Effector memory CD8-positive, alpha-beta T cell (primary cell): ENCODE results near the gene BCAM.

Experiments used
- ATAC-seq: fragments of 150-1000 bp; cut with Tn5 transposase; replicated peaks from 2 replicates; pipeline ENCODE4 v1.10.0; 2021; ENCODE audit warnings: mild to moderate bottlenecking, moderate library complexity
- DNase-seq, 3 experiments: peaks; one replicate each; pipeline ENCODE4 v3.0.0; 2021
- H3K27ac Mint-ChIP-seq, 2 donors: one replicate each; pipeline ENCODE4 v1.8.0; 2022; ENCODE audit warnings: mild to moderate bottlenecking in 2 of 2, mixed read lengths in 2 of 2, moderate library complexity in 2 of 2
- H3K27me3 Mint-ChIP-seq, 2 donors: one replicate each; pipeline ENCODE4 v1.8.0; 2022; ENCODE audit warnings: mixed read lengths in 2 of 2
- H3K36me3 Mint-ChIP-seq: one replicate; pipeline ENCODE4 v1.8.0; 2022; ENCODE audit warnings: mild to moderate bottlenecking, moderate library complexity, mixed read lengths; ENCODE audit not compliant: insufficient read depth
- H3K4me1 Mint-ChIP-seq, 2 donors: one replicate each; pipeline ENCODE4 v1.8.0; 2022; ENCODE audit warnings: low read depth in 2 of 2, mixed read lengths in 2 of 2
- H3K4me3 Mint-ChIP-seq, 2 donors: one replicate each; pipeline ENCODE4 v1.8.0; 2022; ENCODE audit warnings: mild to moderate bottlenecking in 2 of 2, mixed read lengths in 2 of 2, moderate library complexity in 2 of 2
- H3K9me3 Mint-ChIP-seq, 2 donors: one replicate each; pipeline ENCODE4 v1.8.0; 2022; ENCODE audit warnings: mixed read lengths in 2 of 2

The BCAM gene

GRCh38 chr19:44839276-44839675, 30.4 kb downstream of the BCAM start:
- no peaks in the 10 kb centered on the region for H3K36me3 Mint-ChIP-seq
- no peak for DNase-seq
- peaks cover 0 to 4% of the 10 kb centered on the region in 2 donors for H3K4me1 Mint-ChIP-seq
- H3K9me3 Mint-ChIP-seq = no peaks in the 10 kb centered on the region
- peaks cover 11 to 28% of the 10 kb centered on the region in 2 donors for H3K27me3 Mint-ChIP-seq
- no peak overlapping the region for H3K4me3 Mint-ChIP-seq
- no peak overlapping the region for H3K27ac Mint-ChIP-seq
- no peak for ATAC-seq

DNA sequence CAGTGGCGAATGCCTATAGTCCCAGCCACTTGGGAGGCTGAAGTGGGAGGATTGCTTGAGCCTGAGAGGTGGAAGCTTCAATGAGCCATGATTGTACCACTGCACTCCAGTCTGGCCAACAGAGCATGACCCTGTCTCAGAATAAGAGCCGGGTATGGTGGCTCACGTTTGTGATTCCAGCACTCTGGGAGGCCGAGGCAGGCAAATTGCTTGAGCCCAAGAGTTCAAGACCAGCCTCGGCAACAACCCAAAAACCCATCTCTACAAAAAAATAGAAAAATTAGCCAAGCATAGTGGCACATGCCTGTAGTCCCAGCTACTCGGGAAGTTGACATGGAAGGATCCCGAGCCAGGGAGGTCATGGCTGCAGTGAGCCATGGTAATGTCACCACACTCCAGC, 31.9 kb downstream of the BCAM start:
- ATAC-seq = no peak
- no peak overlapping the region for H3K27ac Mint-ChIP-seq
- H3K9me3 Mint-ChIP-seq = no peaks in the 10 kb centered on the region
- no peak for DNase-seq
- no peak overlapping the region for H3K4me3 Mint-ChIP-seq
- H3K27me3 Mint-ChIP-seq = peaks cover 13 to 28% of the 10 kb centered on the region in 2 donors
- peaks cover 11 to 14% of the 10 kb centered on the region in 2 donors for H3K4me1 Mint-ChIP-seq
- peaks cover 6% of the 10 kb centered on the region for H3K36me3 Mint-ChIP-seq

- no peak for DNase-seq
Measured at GRCh38 chr19:44841231-44841630, 32.3 kb downstream of the BCAM start.

GRCh38 chr19:44845286-44845611, 36.3 kb downstream of the BCAM start:
- Mint-ChIP-seq H3K36me3 (peaks cover 15% of the 10 kb centered on the region), H3K4me3 (peak overlapping the region; percentile 85 to 90), H3K9me3 (no peaks in the 10 kb centered on the region), H3K4me1 (peaks cover 20 to 21% of the 10 kb centered on the region in 2 donors), H3K27me3 (peaks cover 10 to 34% of the 10 kb centered on the region in 2 donors), H3K27ac (peak overlapping the region; percentile 6 to 80)
- DNase-seq = no peak
- no peak for ATAC-seq

More at GRCh38 chr19:44841231-44841630, 32.3 kb downstream of the BCAM start:
- peak overlapping the region in 1 of 2 donors; percentile 36 for H3K4me3 Mint-ChIP-seq
- ATAC-seq = no peak
- H3K27ac Mint-ChIP-seq = no peak overlapping the region
- peaks cover 11 to 14% of the 10 kb centered on the region in 2 donors for H3K4me1 Mint-ChIP-seq
- peaks cover 11 to 26% of the 10 kb centered on the region in 2 donors for H3K27me3 Mint-ChIP-seq
- no peaks in the 10 kb centered on the region for H3K9me3 Mint-ChIP-seq
- peaks cover 9% of the 10 kb centered on the region for H3K36me3 Mint-ChIP-seq

DNA sequence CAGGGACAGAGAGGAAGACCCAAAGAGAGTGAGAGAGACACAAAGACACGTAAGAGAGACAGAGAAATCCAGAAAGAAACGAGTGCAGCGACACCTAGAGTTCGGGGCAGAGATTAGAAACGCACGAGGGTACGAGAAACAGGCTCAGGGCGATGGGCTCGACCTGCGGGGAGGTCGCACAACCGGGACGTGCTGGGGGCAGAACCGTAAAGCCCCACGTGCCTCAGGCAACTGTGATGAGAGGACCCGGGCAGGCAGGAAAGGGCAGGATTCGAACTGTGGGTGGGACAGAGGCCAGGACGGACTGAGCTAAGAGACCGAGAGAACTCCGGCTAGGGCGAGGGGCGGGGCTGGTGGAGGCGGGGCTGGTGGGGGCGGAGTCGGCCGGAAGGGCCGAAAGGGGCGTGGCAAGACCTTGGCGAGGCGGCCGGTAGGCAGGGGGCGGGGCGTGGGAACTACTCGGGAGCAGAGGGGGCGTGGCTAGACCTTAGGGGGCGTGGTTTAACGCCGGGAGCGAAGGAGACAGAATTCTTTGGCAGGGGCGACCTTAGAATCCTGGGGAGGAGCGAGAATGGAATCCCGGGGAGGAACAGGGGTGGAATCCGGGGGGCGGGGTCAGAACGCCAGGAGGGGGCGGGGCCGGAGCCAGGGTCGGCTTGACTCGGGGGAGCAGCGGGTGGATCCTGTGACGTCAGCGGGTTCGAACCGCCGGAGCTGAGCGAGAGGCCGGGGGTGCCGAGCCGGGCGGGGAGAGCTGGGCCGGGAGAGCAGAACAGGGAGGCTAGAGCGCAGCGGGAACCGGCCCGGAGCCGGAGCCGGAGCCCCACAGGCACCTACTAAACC, 36.9 kb downstream of the BCAM start, which contains the start of gene NECTIN2:
Gene NECTIN2, plus strand, starts transcription at position 686 of the 843 bp plus-strand sequence. CDS start 229 bp downstream, outside the sequence.
- Mint-ChIP-seq H3K36me3 (peaks cover 15% of the 10 kb centered on the region), H3K27ac (peak within 1 kb of the TSS; percentile 74 to 82), H3K4me1 (peaks cover 20 to 21% of the 10 kb centered on the region in 2 donors), H3K9me3 (no peaks in the 10 kb centered on the region), H3K4me3 (peak within 1 kb of the TSS; percentile 85 to 90), H3K27me3 (peaks cover 10 to 34% of the 10 kb centered on the region in 2 donors)
- DNase-seq (peak; percentile 56 to 62 (median 61)), ATAC-seq (peak; percentile 67)

DNA sequence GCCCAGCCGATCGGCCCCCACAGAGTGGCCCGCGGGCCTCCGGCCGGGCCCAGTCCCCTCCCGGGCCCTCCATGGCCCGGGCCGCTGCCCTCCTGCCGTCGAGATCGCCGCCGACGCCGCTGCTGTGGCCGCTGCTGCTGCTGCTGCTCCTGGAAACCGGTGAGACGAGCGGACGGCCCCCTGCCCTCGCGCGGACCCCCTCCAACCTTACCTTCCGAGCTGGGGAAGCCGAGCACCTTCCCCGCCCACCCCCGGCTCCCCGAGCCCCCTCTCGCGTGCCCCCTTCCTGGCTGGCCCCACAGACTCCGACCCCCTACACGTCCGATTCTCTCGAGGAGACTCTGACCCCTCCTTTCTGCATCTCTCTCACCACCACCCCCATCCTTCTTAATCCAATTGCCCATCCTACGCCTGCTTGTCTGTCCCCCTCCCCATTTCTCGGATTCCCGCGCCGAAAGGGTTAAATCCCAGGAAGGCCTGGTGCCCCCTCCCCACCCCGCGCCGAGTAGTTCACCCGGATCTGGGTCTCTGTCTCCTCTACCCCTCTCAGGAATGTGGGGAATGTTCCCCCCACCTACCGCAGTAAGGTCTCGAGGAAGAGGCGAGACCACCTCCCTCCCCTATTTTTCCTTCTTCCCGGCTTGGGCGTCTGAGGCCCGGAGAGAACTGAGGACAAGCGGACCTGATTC, 37.7 kb downstream of the BCAM start:
- Mint-ChIP-seq H3K27me3 (peaks cover 14 to 38% of the 10 kb centered on the region in 2 donors), H3K4me3 (peak overlapping the region; percentile 85 to 90), H3K9me3 (no peaks in the 10 kb centered on the region), H3K27ac (peak overlapping the region; percentile 74 to 82), H3K36me3 (peaks cover 15% of the 10 kb centered on the region), H3K4me1 (peaks cover 17 to 20% of the 10 kb centered on the region in 2 donors)
- DNase-seq (no peak), ATAC-seq (no peak)

DNA sequence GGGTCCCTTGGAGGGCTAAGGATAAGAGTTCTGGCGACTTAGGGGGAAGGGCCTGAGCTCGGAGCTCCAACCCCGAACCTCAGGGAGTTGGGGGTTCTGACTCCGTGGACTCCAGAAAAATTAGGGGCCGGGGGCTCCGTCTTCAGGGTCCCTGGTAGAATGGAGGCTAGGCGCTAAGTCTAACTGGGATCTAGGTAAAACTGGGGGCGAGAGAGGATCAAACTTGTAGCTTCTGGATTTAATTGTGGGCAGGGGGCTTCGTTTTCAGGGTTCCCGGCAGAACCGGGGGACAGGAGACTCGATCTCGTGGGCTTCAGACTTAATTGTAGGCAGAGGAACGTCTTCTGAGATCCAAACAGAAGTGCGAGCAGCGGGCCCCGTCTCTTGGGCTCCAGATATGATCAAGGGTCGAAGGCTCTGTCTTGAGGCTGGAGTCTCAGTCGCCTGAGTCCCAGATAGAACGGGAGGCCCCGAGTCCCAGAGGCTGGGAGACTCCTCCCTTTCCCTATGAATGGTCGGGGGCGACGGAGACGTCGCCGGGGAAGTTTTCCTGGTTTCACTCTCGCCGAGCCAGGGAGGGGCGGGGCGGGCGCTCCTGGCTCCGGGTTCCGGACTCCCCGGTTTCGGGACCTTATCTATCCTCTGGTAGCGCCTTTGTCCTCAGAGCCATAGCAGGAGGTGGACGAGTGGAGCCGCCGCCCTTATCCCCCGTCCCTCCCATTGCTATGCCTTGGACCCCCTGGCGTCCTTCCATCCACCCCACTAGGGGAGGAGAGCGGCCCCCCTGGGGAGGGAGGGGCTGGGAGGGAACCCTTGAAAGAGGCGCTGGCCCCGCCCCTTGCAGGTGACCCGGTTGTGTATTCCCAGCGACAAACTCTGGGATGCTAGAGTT, 38.5 kb downstream of the BCAM start:
- no peak for DNase-seq
- no peak for ATAC-seq
- Mint-ChIP-seq H3K4me3 (peak overlapping the region; percentile 85 to 90), H3K9me3 (no peaks in the 10 kb centered on the region), H3K27ac (peak overlapping the region; percentile 74 to 82), H3K4me1 (peaks cover 17 to 20% of the 10 kb centered on the region in 2 donors), H3K27me3 (peaks cover 16 to 46% of the 10 kb centered on the region in 2 donors), H3K36me3 (peaks cover 15% of the 10 kb centered on the region)

DNA sequence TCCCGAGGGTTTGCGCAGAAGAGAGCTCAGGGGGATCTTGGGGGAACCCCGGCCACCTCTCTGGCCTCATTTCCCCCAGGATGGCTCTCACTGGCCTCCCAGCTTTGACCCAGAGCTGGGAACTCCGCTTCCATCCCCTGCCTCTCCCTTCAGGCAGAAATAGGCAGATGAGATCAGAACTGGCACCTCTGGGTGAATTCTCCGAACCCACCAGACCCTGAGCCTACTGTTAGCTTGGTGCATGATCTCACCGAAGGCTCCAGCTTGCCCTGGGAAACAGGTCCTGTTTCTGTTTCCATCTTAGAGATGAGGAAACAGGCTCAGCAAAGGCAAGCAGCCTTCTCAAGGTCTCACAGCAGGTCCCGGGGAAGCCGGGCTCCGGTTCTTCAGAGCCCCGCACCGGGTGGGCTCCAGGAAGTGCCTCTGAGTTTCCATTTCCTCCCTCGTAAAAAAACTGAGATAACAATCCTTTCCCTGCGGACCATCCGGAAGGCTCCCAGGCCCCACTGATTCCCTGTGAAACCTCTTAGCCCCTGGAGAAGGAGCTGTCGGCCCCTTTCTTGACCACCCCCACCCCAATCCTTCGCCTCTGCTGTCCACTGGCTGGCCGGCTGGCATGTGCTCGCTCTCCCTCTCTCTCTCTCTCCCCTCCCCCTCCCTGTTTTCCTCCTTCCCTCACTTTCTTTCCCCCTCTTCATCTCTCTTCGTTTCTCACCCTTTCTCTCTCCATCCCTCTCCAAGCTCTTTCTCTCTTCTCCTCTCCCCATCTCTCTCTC, 39.3 kb downstream of the BCAM start:
- no peaks in the 10 kb centered on the region for H3K9me3 Mint-ChIP-seq
- H3K27me3 Mint-ChIP-seq = peaks cover 16 to 50% of the 10 kb centered on the region in 2 donors
- H3K4me3 Mint-ChIP-seq = peak overlapping the region; percentile 85 to 90
- peaks cover 15% of the 10 kb centered on the region for H3K36me3 Mint-ChIP-seq
- ATAC-seq (no peak), DNase-seq (no peak)
- H3K4me1 Mint-ChIP-seq = peaks cover 17 to 20% of the 10 kb centered on the region in 2 donors
- H3K27ac Mint-ChIP-seq = no peak overlapping the region

DNA sequence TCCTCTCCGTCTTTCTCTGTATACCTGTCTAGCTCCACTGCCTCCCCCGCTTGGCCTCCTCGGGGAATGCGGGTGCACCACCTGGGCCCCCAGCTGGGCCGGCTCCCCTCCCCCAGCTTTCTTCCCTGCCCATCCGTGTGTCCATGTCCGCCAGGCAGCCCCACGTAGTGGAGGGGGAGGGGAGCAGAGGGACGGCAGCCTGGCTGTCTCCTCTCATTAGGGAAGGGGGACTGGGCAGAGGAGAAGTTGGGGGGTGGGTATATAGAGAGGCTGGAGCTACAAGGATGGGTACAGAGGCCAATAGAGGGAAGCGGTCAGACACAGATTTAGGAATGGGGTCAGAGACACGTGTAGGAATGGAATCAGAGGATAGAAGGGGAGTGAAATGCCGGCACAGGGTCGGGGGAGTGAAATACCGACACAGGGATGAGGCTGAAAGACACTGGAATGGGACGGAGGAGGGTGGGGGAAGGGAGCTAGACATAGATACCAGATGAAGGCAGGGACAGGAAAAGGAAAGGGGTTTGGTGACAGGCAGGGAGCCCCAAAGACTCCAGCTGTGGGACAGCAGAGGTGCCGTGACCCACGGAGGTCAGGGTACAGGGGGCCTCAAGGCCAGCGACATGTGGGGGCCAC, 40.0 kb downstream of the BCAM start:
- peak overlapping the region; percentile 7 to 90 for H3K4me3 Mint-ChIP-seq
- no peak for DNase-seq
- ATAC-seq = no peak
- H3K4me1 Mint-ChIP-seq = peaks cover 17 to 20% of the 10 kb centered on the region in 2 donors
- peaks cover 16 to 50% of the 10 kb centered on the region in 2 donors for H3K27me3 Mint-ChIP-seq
- peaks cover 15% of the 10 kb centered on the region for H3K36me3 Mint-ChIP-seq
- peak overlapping the region in 1 of 2 donors; percentile 12 for H3K27ac Mint-ChIP-seq
- no peaks in the 10 kb centered on the region for H3K9me3 Mint-ChIP-seq

DNA sequence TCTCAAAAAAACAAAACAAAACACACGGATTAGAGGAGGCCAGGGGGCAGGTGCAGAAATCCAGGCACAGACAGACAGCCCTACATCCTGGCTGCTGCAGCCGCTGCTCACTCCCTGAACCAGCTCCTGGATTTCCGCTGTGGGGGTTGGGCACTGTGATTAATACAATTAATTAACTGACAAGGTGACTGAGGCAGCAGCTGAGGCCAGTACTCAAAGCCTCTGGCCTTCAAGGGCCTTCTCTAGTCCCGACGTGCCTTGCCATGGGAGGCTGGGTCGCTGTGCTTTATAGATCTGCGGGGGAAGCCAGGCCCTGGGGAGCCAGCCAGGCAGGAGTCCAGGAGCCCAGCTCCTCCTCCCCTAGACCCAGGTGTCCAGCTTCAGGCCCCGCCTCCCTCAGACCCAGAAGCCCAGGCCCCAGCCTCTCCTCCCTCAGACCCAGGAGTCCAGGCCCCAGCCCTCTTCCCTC, 41.8 kb downstream of the BCAM start:
- H3K4me3 Mint-ChIP-seq = no peak overlapping the region
- peaks cover 9 to 40% of the 10 kb centered on the region in 2 donors for H3K27me3 Mint-ChIP-seq
- DNase-seq (no peak), ATAC-seq (no peak)
- H3K4me1 Mint-ChIP-seq = peaks cover 8 to 10% of the 10 kb centered on the region in 2 donors
- H3K9me3 Mint-ChIP-seq = no peaks in the 10 kb centered on the region
- H3K36me3 Mint-ChIP-seq = peaks cover 11% of the 10 kb centered on the region
- no peak overlapping the region for H3K27ac Mint-ChIP-seq

DNA sequence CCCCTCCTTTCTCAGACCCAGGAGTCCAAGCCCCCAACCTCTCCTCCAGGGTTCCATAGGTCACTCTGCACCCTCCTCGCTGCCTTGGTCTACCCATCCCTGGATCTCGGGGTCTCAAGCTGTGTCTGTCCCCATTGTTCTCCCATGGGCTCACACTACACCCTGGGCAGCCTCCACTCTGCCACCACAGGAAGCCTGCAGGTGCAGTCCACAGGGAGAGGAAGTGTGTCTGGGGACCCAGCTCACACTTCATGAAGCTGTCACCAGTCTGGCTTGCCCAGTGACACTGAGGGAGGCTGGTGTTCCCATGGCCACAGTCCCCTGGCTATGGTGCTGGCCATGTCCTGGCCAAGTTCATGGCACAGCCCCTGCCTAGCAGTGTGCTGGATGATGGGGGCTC, 42.5 kb downstream of the BCAM start:
- peaks cover 13 to 38% of the 10 kb centered on the region in 2 donors for H3K27me3 Mint-ChIP-seq
- ATAC-seq = no peak
- peaks cover 7% of the 10 kb centered on the region for H3K36me3 Mint-ChIP-seq
- no peak overlapping the region for H3K4me3 Mint-ChIP-seq
- no peak for DNase-seq
- H3K9me3 Mint-ChIP-seq = no peaks in the 10 kb centered on the region
- peaks cover 8 to 9% of the 10 kb centered on the region in 2 donors for H3K4me1 Mint-ChIP-seq
- no peak overlapping the region for H3K27ac Mint-ChIP-seq

- no peak for ATAC-seq
- no peak for DNase-seq
- no peaks in the 10 kb centered on the region for H3K4me1 Mint-ChIP-seq
- H3K36me3 Mint-ChIP-seq = no peaks in the 10 kb centered on the region
- no peaks in the 10 kb centered on the region for H3K9me3 Mint-ChIP-seq
- no peak overlapping the region for H3K27ac Mint-ChIP-seq
- H3K27me3 Mint-ChIP-seq = peaks cover 16 to 21% of the 10 kb centered on the region in 2 donors
- H3K4me3 Mint-ChIP-seq = no peak overlapping the region
Measured at GRCh38 chr19:44855606-44856005, 46.7 kb downstream of the BCAM start.
